Panc1 (cell line): Measurements from ENCODE around the gene KAT6B. TPM values are rescaled to one million over a fixed set of nuclear protein-coding genes. Genes with fewer than 3 reads are reported as not detected.
A peak's percentile ranks its signal among the peaks of the same experiment; 100 is the strongest.

Experiments used
- ATAC-seq: fragments of 200-7000 bp; cut with Tn5 transposase; 2 replicates; pipeline ENCODE4 v1.9.1; 2020; ENCODE audit warnings: mild to moderate bottlenecking, moderate library complexity
- BruUV-seq: library from RNA; stranded (reverse); fragments of 400-500 nt; replicated peaks from 2 replicates; lab custom pipeline; 2021; lab: Mats Ljungman, UMichigan
- CTCF ChIA-PET: fragments of 300-600 bp; sonication (Branson Sonifier 250); formaldehyde crosslinking; loops from one replicate; lab custom pipeline; 2022; ENCODE audit warnings: antibody characterized with exemption; lab: Charles Lee
- POLR2A ChIA-PET: fragments of 300-600 bp; sonication (Branson Sonifier 250); formaldehyde crosslinking; loops from one replicate; lab custom pipeline; 2022; ENCODE audit warnings: antibody characterized with exemption; lab: Charles Lee
- DNase-seq: peaks from one replicate; pipeline ENCODE4 v3.0.0-alpha.2; 2010; ENCODE audit warnings: low read depth, low spot score
- H3K27ac ChIP-seq: 2 replicates; pipeline ENCODE4 v1.5.1; 2011; ENCODE audit warnings: mild to moderate bottlenecking, low read length, inconsistent platforms
- H3K27me3 ChIP-seq: fragments of 200-500 bp; sonication (Bioruptor generic); 2 replicates; pipeline ENCODE4 v1.6.0; 2014; ENCODE audit warnings: low read length, inconsistent platforms; ENCODE audit not compliant: control insufficient read depth, insufficient read depth
- H3K36me3 ChIP-seq: fragments of 200-500 bp; sonication (Bioruptor generic); 2 replicates; pipeline ENCODE4 v1.5.1; 2014; ENCODE audit warnings: inconsistent platforms, mild to moderate bottlenecking, low read length, moderate library complexity; ENCODE audit not compliant: control insufficient read depth, insufficient read depth
- H3K4me1 ChIP-seq: 2 replicates; pipeline ENCODE4 v1.5.1; 2011; ENCODE audit warnings: inconsistent platforms, mild to moderate bottlenecking, low read length, moderate library complexity; ENCODE audit not compliant: control insufficient read depth, insufficient read depth
- H3K4me3 ChIP-seq, 2 experiments: 2 replicates each; pipeline ENCODE4 v1.5.1; 2011 to 2012; ENCODE audit warnings: low read depth in 2 of 2, low read length in 2 of 2, mild to moderate bottlenecking in 2 of 2, inconsistent platforms in 1 of 2, moderate library complexity in 1 of 2
- H3K9me3 ChIP-seq: fragments of 200-500 bp; sonication (Bioruptor generic); 2 replicates; pipeline ENCODE4 v1.5.1; 2014; ENCODE audit warnings: low read depth, mild to moderate bottlenecking, inconsistent platforms, low read length, moderate library complexity; ENCODE audit not compliant: control insufficient read depth, insufficient read depth
- POLR2AphosphoS5 ChIP-seq: IDR thresholded peaks from 2 replicates; pipeline ENCODE4 v1.6.1; 2012; ENCODE audit warnings: mild to moderate bottlenecking, low read depth, low read length, moderate library complexity
- SIN3A ChIP-seq: IDR thresholded peaks from 2 replicates; pipeline ENCODE4 v1.6.1; 2012; ENCODE audit warnings: low read depth, mild to moderate bottlenecking, low read length, moderate library complexity, borderline replicate concordance; ENCODE audit not compliant: insufficient read depth
- TCF7L2 ChIP-seq: IDR thresholded peaks from 2 replicates; pipeline ENCODE4 v1.6.1; 2011; ENCODE audit warnings: mild to moderate bottlenecking, low read depth, low read length, inconsistent platforms
- in situ Hi-C: cut with HindIII; loops from 2 replicates; pipeline ENCODE4 v1.10.0; 2016; ENCODE audit warnings: low sequenced_read_pairs, low pct_unique_long_range_greater_than_20kb
- intact Hi-C: fragments of 100-400 bp; cut with micrococcal nuclease; formaldehyde crosslinking; loops from one replicate; pipeline ENCODE4 v1.10.0; 2022; ENCODE audit not compliant: unreplicated experiment
- total RNA-seq: library from RNA; stranded (reverse); gene quantifications from one replicate; pipeline ENCODE4 v1.2.1, GENCODE V29; 2021; ENCODE audit not compliant: unreplicated experiment
- TF ChIP-seq, protein P1 (sequence below): fragments of 450-650 bp; IDR thresholded peaks from 2 replicates; pipeline ENCODE4 v1.5.1; 2017; ENCODE audit warnings: mild to moderate bottlenecking
- TF ChIP-seq, protein P2 (sequence below), 2 experiments: IDR thresholded peaks; 2 replicates each; pipeline ENCODE4 v1.6.1; 2011 to 2012; ENCODE audit warnings: low read depth in 2 of 2, control low read depth in 1 of 2, low read length in 1 of 2, mild to moderate bottlenecking in 1 of 2, moderate library complexity in 1 of 2; ENCODE audit not compliant: insufficient read depth in 1 of 2

The KAT6B gene
- total RNA-seq, 1 experiment from 2014 or later = 31.1 TPM

DNA sequence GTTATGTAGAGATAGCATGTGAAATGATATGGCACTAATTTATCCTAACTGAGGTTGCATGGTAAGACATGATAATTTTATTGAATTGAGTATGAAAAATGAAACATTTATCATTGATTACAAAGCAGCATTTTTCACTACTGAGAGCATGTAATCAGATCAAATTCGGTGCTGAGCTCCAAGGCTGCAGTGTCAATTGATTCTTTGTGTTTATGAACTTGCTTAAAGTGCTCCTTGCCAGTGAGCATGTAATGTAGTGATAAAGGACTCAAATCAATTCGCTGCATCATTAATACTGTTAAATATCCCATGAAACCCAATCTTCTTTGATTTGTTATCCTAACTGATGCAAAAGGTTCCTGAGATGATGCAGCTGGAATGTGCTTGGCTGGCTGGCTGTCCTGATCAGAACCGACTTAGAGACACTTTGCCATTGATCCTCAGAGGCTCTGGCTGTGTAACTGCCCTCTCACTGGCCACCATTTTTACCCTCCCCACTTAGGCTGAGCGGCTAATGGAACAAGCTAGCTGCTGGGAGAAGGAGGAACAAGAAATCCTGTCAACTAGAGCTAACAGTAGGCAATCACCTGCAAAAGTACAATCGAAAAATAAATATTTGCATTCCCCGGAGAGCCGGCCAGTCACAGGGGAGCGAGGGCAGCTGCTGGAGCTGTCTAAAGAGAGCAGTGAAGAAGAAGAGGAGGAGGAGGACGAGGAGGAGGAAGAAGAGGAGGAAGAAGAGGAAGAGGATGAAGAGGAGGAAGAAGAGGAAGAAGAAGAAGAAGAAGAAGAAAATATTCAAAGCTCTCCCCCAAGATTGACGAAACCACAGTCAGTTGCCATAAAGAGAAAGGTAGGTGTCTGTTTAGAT, 195.2 kb downstream of the KAT6B start:
- H3K4me3 ChIP-seq = no peak overlapping the region
- intact Hi-C loops (loop anchor here (2.0 kb wide), 1 partner anchor 755 kb away; no protein-coding TSS in a partner anchor), in situ Hi-C loops (no loop called here)
- no peaks in the 10 kb centered on the region; the same call in 1 of the 2 replicates for H3K36me3 ChIP-seq
- no peak for TF ChIP-seq SIN3A
- TF ChIP-seq, protein P1, sequence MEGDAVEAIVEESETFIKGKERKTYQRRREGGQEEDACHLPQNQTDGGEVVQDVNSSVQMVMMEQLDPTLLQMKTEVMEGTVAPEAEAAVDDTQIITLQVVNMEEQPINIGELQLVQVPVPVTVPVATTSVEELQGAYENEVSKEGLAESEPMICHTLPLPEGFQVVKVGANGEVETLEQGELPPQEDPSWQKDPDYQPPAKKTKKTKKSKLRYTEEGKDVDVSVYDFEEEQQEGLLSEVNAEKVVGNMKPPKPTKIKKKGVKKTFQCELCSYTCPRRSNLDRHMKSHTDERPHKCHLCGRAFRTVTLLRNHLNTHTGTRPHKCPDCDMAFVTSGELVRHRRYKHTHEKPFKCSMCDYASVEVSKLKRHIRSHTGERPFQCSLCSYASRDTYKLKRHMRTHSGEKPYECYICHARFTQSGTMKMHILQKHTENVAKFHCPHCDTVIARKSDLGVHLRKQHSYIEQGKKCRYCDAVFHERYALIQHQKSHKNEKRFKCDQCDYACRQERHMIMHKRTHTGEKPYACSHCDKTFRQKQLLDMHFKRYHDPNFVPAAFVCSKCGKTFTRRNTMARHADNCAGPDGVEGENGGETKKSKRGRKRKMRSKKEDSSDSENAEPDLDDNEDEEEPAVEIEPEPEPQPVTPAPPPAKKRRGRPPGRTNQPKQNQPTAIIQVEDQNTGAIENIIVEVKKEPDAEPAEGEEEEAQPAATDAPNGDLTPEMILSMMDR = no peak
- TF ChIP-seq POLR2AphosphoS5 = no peak
- TF ChIP-seq, protein P2, sequence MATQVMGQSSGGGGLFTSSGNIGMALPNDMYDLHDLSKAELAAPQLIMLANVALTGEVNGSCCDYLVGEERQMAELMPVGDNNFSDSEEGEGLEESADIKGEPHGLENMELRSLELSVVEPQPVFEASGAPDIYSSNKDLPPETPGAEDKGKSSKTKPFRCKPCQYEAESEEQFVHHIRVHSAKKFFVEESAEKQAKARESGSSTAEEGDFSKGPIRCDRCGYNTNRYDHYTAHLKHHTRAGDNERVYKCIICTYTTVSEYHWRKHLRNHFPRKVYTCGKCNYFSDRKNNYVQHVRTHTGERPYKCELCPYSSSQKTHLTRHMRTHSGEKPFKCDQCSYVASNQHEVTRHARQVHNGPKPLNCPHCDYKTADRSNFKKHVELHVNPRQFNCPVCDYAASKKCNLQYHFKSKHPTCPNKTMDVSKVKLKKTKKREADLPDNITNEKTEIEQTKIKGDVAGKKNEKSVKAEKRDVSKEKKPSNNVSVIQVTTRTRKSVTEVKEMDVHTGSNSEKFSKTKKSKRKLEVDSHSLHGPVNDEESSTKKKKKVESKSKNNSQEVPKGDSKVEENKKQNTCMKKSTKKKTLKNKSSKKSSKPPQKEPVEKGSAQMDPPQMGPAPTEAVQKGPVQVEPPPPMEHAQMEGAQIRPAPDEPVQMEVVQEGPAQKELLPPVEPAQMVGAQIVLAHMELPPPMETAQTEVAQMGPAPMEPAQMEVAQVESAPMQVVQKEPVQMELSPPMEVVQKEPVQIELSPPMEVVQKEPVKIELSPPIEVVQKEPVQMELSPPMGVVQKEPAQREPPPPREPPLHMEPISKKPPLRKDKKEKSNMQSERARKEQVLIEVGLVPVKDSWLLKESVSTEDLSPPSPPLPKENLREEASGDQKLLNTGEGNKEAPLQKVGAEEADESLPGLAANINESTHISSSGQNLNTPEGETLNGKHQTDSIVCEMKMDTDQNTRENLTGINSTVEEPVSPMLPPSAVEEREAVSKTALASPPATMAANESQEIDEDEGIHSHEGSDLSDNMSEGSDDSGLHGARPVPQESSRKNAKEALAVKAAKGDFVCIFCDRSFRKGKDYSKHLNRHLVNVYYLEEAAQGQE (IDR thresholded peaks at IDR 0.05; ENCODE audit: insufficient read depth in 1 of 2, low read depth in 2 of 2, low read length in 1 of 2) = no peak
- TF ChIP-seq TCF7L2 = no peak
- ATAC-seq (peak; percentile 39; the same call in 1 of the 2 replicates), DNase-seq (no peak)
- H3K4me1 ChIP-seq = peaks cover 10% of the 10 kb centered on the region
- no TSS peak for BruUV-seq
- H3K27ac ChIP-seq = no peak overlapping the region
- no peaks in the 10 kb centered on the region for H3K27me3 ChIP-seq
- ChIA-PET CTCF (no interaction called here), POLR2A (no interaction called here)
- no peaks in the 10 kb centered on the region for H3K9me3 ChIP-seq

DNA sequence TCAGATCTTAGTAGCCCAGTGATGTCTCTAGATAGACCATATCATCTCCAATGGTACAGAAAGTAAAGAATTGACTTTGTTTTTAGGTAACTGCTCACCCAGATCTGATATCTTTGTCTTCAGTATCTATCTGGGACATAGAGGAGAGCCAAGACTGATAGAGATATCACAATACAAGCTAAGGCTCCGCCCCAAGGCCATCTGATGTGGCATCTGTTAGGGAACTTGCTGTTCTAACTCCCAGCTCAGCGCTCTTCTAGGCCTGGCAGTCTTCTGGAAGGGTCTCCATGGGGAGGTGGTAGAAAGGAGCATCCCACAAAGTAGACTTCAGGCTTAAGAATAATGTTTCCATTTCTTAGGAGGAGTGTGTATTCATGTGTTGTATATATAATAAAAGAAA, 196.7 kb downstream of the KAT6B start:
- POLR2A ChIA-PET = no interaction called here
- DNase-seq (no peak), ATAC-seq (no peak)
- peaks cover 10% of the 10 kb centered on the region for H3K4me1 ChIP-seq
- no peak overlapping the region for H3K27ac ChIP-seq
- H3K9me3 ChIP-seq = no peaks in the 10 kb centered on the region
- no peaks in the 10 kb centered on the region for H3K27me3 ChIP-seq
- intact Hi-C loops = loop anchor here (2.0 kb wide), 1 partner anchor 756 kb away; no protein-coding TSS in a partner anchor
- CTCF ChIA-PET = no interaction called here
- no peak overlapping the region for H3K4me3 ChIP-seq
- TF ChIP-seq SIN3A = no peak
- no peak for TF ChIP-seq TCF7L2
- no peak for TF ChIP-seq POLR2AphosphoS5
- TF ChIP-seq, protein P2 (IDR thresholded peaks at IDR 0.05; ENCODE audit: insufficient read depth in 1 of 2, low read depth in 2 of 2, low read length in 1 of 2) = no peak
- TF ChIP-seq, protein P1 = no peak
- H3K36me3 ChIP-seq = no peaks in the 10 kb centered on the region; the same call in 1 of the 2 replicates
- BruUV-seq = no TSS peak
- in situ Hi-C loops = no loop called here
